HEK293 (cell line): ENCODE data around the gene TBC1D30.

ENCODE experiments used
- ZNF214 ChIP-seq: fragments of 450-650 bp; formaldehyde crosslinking; IDR thresholded peaks from 2 replicates; pipeline ENCODE4 v1.5.1; 2017; ENCODE audit warnings: missing biosample characterization, mild to moderate bottlenecking, missing genetic modification characterization, borderline replicate concordance
- ZNF223 ChIP-seq: fragments of 450-650 bp; formaldehyde crosslinking; IDR thresholded peaks from 2 replicates; pipeline ENCODE4 v1.5.1; 2016; ENCODE audit warnings: missing biosample characterization, missing genetic modification characterization
- ZNF449 ChIP-seq: fragments of 450-650 bp; formaldehyde crosslinking; IDR thresholded peaks from 2 replicates; pipeline ENCODE4 v1.5.1; 2017; ENCODE audit warnings: missing biosample characterization, mild to moderate bottlenecking, missing genetic modification characterization, moderate library complexity
- TF ChIP-seq, protein P1 (sequence below): fragments of 450-650 bp; formaldehyde crosslinking; IDR thresholded peaks from 2 replicates; pipeline ENCODE4 v1.5.1; 2016; ENCODE audit warnings: missing biosample characterization, missing genetic modification characterization

GRCh38 chr12:64911081-64911480 is 86.6 kb downstream of the TBC1D30 start:
- TF ChIP-seq ZNF214 (no peak), ZNF449 (tag by site-specific recombination) (no peak), ZNF223 (no peak)
- TF ChIP-seq, protein P1, sequence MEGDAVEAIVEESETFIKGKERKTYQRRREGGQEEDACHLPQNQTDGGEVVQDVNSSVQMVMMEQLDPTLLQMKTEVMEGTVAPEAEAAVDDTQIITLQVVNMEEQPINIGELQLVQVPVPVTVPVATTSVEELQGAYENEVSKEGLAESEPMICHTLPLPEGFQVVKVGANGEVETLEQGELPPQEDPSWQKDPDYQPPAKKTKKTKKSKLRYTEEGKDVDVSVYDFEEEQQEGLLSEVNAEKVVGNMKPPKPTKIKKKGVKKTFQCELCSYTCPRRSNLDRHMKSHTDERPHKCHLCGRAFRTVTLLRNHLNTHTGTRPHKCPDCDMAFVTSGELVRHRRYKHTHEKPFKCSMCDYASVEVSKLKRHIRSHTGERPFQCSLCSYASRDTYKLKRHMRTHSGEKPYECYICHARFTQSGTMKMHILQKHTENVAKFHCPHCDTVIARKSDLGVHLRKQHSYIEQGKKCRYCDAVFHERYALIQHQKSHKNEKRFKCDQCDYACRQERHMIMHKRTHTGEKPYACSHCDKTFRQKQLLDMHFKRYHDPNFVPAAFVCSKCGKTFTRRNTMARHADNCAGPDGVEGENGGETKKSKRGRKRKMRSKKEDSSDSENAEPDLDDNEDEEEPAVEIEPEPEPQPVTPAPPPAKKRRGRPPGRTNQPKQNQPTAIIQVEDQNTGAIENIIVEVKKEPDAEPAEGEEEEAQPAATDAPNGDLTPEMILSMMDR (tag by site-specific recombination), result no peak
